Activated CD4-positive, CD25-positive, alpha-beta regulatory T cell (primary cell): Measurements from ENCODE around the gene GRB7.
"Not testable (repeated sequence)": the region's sequence is repeated elsewhere in the genome, so short reads cannot be mapped to it uniquely, and the experiment has no call there.

ENCODE experiments used
- DNase-seq, 4 experiments: peaks; one replicate each; lab custom pipeline; 2025; lab: John Stamatoyannopoulos, UW

The GRB7 gene

DNA sequence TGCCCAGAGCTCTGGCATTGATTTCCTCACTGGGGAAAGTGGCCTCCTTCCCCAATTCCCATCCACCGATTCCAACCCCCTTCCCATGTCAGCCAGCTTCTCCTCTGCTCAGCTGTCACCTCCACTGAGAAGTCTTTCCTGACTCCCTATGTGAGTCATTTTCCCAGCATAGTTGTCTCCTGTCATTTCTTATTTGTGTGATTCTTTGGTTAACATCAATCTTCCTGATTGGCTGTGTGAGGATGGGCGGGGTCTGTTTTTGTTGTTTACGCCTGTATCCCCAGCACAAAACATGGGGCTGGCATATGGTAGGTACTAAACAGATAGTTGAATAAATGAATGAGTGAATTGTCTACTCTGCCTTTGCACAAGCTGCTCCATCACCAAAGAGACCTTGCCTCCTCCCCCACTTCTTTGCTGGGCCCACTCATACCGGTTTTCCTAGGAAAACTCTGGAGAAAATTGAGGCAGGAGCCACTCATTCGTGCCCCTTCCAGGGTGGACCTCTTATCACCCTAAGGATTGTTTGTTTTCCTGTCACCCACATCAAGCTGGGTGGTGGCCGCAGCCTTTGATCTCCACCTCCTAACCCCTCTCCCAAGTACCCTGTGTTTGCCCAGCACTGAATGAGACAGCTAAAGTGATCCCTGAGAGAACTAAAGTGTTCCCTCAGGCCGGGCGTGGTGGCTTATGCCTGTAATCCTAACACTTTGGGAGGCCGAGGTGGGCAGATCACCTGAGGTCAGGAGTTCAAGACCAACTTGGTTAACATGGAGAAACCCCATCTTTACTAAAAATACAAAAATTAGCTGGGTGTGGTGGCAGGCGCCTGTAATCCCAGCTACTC, 1.2 kb upstream of the GRB7 start:
- DNase-seq: no peak

DNA sequence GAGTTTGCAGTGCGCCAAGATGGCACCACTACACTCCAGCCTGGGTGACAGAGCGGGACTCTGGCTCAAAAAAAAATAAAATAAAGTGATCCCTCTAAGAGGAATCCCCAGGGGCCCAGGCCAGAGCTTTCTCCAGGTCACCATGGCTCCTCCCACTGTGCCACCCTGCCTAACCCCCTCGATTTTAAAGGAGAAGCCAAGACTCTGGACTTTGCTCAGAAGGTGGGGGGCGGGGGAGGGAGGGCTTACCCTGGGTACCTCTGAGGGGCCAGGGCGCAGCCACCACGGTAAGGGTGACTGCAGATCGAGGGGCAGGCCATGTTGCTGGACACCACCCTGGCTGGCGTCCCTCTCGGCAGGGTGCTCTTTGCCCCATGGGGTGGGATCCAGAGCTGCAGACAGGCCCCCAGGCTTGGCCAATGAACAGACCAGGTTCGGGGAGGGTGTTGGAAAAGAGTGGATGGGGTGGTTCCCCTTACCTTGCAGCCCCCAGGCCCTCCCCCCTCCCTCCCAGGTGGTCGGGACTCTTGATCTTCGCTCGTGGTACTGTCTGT, 455 bp upstream of the GRB7 start:
- no peak for DNase-seq

GRCh38 chr17:39738568-39738901, 797 bp downstream of the GRB7 start:
- no peak for DNase-seq

- no peak for DNase-seq
These were observed 1.5 kb downstream of the GRB7 start for GRCh38 chr17:39738983-39739884.

- DNase-seq: no peak
These were observed 2.2 kb downstream of the GRB7 start for GRCh38 chr17:39739885-39740356.

GRCh38 chr17:39740357-39741111, 2.8 kb downstream of the GRB7 start:
- no peak for DNase-seq

DNA sequence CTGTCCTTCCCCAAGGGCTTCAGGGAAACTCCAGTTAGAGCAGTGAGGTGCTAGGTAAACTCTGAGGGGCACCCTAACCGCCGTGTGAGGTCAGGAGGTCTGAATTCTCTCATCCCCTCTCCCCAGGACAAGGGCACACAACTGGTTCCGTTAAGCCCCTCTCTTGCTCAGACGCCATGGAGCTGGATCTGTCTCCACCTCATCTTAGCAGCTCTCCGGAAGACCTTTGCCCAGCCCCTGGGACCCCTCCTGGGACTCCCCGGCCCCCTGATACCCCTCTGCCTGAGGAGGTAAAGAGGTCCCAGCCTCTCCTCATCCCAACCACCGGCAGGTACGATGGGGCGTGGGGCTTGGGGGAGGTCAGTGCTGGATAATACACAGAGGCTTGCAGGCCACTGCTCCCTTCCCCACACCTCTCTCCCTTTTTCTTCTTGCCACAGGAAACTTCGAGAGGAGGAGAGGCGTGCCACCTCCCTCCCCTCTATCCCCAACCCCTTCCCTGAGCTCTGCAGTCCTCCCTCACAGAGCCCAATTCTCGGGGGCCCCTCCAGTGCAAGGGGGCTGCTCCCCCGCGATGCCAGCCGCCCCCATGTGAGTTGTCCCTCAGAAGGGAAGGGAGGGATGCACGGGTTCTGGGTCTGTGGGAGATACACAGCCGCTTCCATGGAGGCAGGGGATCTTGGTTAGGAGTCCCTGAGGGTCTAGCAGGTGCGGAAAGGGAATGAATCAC, 4.6 kb downstream of the GRB7 start:
- no peak for DNase-seq

DNA sequence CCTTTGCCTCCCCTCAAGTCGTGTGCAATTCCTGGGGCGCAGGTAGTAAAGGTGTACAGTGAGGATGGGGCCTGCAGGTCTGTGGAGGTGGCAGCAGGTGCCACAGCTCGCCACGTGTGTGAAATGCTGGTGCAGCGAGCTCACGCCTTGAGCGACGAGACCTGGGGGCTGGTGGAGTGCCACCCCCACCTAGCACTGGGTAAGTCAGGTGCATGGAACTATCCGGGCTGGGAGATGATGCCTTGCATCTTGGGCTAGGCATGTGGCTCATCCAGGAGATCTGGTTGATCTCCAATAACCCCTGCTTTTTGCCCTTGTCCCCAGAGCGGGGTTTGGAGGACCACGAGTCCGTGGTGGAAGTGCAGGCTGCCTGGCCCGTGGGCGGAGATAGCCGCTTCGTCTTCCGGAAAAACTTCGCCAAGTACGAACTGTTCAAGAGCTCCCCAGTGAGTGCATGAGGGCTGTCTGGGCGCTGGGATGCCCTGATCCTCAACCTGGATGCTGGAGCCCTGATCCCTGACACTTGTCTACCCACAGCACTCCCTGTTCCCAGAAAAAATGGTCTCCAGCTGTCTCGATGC, 5.2 kb downstream of the GRB7 start:
- no peak for DNase-seq

DNA sequence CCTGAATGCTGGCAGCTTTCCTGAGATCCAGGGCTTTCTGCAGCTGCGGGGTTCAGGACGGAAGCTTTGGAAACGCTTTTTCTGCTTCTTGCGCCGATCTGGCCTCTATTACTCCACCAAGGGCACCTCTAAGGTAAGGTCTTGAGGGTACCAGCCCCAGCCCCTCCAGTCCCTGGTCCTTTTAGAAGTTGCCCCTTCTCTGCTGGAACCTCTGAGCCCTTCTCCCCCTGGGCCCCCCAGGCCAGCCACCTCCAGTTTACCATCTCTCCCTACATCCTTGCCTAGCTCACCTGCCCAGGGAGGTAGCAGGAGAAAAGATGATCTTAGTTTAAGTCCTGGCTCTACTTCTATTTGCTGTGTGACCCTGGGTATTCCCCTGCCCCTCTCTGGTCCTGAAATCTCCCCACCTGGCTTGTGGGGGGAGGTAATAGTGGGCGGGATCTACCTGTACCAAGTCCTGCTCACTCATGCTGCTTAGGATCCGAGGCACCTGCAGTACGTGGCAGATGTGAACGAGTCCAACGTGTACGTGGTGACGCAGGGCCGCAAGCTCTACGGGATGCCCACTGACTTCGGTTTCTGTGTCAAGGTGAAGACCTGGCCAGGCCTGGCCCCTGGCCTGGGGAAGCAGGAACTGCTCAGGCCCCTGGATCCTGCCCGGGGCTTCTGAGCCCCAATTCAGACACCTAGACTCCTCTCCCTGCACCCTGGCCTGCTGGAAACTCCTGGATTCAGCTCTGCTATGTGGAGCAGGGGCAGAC, 6.5 kb downstream of the GRB7 start:
- DNase-seq: no peak

- no peak for DNase-seq
These were observed 7.1 kb downstream of the GRB7 start for GRCh38 chr17:39744836-39745215.

GRCh38 chr17:39745335-39746144, 7.8 kb downstream of the GRB7 start:
- no peak for DNase-seq

GRCh38 chr17:39746145-39746461, 8.4 kb downstream of the GRB7 start:
- DNase-seq: no peak

DNA sequence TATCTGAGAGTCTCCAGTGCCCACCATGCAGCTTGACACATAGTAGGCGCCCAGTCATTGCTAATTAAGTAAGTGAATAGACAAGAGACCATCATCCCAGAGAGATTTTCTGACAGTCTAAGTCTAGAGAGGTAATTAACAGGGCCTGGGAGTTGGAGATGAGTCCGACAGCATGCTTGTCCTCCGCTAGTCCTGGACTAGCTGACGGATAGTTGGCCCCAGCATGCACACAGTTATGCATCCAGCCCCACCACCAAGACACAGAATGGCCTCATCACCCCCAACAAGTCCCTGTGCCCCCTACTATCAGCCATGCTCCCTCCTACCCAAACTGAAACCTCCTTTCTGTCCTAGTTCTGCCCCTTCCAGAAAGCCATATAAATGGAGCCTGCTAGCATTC, 10.0 kb downstream of the GRB7 start:
- no peak for DNase-seq

DNA sequence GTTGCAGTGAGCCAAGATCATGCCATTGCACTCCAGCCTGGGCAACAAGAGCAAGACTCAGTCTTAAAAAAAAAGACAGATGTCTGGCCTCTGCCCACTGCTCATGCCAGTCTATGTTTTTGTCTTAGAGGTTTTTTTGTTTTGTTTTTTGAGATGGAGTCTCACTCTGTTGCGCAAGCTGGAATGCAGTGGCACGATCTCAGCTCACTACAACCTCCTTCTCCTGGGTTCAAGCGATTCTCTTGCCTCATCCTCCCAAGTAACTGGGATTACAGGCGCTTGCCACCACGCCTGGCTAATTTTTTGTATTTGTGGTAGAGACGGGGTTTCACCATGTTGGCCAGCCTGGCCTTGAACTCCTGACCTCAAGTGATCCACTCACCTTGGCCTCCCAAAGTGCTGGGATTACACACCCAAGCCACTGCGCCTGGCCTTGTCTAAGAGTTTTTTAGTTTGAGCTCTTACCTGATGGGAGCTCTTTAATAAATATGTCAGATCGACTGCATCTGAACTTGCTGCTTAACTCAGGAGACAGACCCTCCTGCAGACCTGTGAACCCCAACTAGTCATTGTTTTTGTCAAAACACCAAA, 10.8 kb downstream of the GRB7 start:
- DNase-seq: not testable (repeated sequence)

DNA sequence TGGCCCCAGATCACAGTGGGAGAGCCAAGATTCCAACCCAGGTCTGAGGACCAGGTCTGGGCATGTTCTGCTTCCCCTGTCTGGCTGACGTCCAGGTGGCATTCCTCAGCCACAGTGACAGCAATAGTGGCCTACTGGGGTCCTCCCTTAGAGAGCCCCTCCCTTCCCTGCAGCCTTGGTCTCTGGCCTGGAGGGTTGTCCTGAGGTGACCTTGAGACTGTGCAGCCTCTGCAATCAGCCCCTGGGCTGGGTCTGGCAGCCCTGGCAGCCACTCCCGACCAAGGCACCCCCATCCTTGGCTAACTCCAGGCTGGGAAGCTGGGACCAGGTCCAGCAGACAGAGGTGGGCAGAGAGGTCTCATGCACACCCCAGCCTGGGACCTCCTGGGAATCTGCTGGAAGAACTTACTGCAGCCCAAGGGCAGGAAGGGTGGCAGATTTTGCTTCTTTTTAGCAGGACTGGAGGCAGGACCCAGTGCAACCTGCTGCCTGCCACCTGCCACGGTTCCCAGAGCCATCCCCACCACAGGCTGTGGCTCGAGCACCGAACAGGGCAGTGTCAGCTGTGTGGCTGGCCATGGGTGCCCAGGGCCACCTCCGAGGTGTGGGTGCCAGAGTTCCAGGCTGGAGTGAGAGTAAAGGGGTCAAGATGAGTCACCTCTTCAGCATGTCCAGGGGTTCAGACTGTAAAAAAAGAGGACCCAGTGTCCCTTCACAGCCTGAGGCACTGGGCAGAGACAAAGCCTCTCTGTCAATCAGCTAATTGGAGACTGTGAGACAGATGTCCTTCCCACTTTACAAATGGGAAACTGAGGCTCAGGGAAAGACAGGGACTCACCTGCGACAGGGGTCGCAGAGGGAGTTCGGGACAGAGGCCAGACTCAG, 12.6 kb downstream of the GRB7 start:
- DNase-seq: no peak

GRCh38 chr17:39751016-39751543, 13.3 kb downstream of the GRB7 start:
- DNase-seq: no peak

DNA sequence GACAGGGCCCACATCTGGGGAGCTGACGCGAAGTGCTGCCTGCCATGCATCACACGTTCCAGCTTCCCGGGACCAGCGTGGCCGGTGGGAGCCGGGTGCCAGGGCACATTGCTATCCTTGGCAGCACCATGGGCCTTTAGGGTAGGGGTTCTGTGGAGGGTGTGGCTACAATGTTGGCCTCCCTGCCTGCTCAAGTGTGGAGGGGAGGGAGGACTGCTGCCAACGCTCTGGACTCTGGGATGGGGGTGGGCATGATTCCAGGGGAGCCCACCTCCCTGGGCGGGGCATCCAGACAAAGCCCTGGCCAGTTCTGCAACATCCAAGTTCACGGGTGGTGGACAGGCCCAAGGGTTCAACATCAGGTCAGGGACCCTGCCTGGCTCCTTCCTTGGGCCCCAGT, 13.9 kb downstream of the GRB7 start:
- no peak for DNase-seq
